Keratinocyte (primary cell): ENCODE results near the gene FRYL.

Experiments
- EZH2 ChIP-seq: IDR thresholded peaks from one replicate; pipeline ENCODE4 v1.6.1; 2012; ENCODE audit warnings: inconsistent platforms, mild to moderate bottlenecking, low read length, moderate library complexity
- TF ChIP-seq, protein P1 (sequence below), 3 experiments: IDR thresholded peaks in 1 of 3; conservative IDR thresholded peaks in 1 of 3; optimal IDR thresholded peaks in 1 of 3; 2 replicates in 2 of 3; 3 replicates in 1 of 3; pipeline versions ENCODE3 to v1.5.1; 2011; ENCODE audit warnings: low read length in 3 of 3, mild to moderate bottlenecking in 3 of 3, moderate library complexity in 2 of 3, control low read depth in 1 of 3, inconsistent platforms in 1 of 3; ENCODE audit not compliant: insufficient read depth in 2 of 3; ENCODE audit errors: extremely low read depth in 1 of 3

DNA sequence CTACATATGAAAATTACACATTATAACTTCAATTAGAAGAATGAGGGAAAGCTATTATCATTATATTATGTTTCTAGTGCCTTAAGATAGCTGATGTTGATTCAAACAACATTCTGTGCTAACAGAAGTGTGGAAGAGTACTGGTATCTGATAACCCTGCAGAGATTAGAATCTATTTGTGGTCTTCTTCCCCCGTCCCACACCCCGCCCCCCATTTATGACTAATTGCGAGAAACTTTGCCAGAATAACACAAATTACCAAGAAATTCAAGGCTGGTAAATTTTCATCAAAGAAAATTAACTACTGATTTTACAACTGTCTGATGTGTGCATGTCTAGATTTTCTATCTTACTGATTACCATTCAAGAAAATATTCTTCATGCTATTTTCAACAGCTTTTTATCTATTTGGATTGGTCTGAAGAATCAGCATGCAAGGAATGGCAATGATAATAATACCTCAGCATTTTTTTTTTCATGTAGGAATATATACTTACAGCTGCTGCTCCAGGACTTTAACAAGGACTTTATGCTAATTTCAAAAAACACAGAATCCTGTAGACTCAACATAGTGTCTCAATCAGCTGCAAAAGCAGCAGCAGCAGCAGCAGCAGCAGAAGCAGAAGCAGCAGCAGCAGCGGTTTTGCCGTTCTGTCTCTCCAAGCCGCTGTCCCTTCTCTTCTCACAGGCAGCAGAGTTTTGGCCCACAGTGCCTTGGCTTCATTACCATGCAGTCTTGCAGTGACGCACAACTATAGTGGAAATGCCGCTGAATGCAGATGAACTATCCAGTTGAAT is 126.7 kb downstream of the FRYL start:
- TF ChIP-seq, protein P1, sequence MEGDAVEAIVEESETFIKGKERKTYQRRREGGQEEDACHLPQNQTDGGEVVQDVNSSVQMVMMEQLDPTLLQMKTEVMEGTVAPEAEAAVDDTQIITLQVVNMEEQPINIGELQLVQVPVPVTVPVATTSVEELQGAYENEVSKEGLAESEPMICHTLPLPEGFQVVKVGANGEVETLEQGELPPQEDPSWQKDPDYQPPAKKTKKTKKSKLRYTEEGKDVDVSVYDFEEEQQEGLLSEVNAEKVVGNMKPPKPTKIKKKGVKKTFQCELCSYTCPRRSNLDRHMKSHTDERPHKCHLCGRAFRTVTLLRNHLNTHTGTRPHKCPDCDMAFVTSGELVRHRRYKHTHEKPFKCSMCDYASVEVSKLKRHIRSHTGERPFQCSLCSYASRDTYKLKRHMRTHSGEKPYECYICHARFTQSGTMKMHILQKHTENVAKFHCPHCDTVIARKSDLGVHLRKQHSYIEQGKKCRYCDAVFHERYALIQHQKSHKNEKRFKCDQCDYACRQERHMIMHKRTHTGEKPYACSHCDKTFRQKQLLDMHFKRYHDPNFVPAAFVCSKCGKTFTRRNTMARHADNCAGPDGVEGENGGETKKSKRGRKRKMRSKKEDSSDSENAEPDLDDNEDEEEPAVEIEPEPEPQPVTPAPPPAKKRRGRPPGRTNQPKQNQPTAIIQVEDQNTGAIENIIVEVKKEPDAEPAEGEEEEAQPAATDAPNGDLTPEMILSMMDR (optimal IDR thresholded peaks at IDR 0.05 in 1 of 3, IDR thresholded peaks at IDR 0.05 in 1 of 3, conservative IDR thresholded peaks at IDR 0.05 in 1 of 3; ENCODE audit: extremely low read depth in 1 of 3, insufficient read depth in 2 of 3, low read length in 3 of 3), result no peak
- no peak for TF ChIP-seq EZH2
